Measurements from ENCODE around the gene TBC1D9B.

DNA sequence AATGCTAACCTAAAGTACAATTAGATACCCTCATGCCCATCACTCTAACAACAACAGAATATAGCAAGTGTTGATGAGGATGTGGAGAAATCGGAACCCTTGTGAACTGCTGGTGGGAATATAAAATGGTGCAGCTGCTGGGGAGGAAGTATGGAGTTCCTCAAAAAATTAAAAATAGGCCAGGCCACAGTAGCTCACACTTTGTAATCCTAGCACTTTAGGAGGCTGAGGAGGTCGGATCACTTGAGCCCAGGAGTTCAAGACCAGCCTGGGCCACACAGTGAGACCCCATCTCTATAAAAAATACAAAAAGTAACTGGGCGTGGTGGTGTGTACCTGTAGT is 31.1 kb downstream of the TBC1D9B start:
- no peak for TF ChIP-seq POLR2A (IDR thresholded peaks at IDR 0.05)
- TF ChIP-seq, protein P1, sequence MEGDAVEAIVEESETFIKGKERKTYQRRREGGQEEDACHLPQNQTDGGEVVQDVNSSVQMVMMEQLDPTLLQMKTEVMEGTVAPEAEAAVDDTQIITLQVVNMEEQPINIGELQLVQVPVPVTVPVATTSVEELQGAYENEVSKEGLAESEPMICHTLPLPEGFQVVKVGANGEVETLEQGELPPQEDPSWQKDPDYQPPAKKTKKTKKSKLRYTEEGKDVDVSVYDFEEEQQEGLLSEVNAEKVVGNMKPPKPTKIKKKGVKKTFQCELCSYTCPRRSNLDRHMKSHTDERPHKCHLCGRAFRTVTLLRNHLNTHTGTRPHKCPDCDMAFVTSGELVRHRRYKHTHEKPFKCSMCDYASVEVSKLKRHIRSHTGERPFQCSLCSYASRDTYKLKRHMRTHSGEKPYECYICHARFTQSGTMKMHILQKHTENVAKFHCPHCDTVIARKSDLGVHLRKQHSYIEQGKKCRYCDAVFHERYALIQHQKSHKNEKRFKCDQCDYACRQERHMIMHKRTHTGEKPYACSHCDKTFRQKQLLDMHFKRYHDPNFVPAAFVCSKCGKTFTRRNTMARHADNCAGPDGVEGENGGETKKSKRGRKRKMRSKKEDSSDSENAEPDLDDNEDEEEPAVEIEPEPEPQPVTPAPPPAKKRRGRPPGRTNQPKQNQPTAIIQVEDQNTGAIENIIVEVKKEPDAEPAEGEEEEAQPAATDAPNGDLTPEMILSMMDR (IDR thresholded peaks at IDR 0.05), result no peak

Data from lower leg skin (tissue), 3 donors.